GM12864 (cell line): ENCODE results near the gene SEC16A.

ENCODE experiments used
- DNase-seq: peaks from one replicate; pipeline ENCODE4 v3.0.0-alpha.2; 2011; ENCODE audit warnings: low read depth
- H3K4me3 ChIP-seq: 2 replicates; pipeline ENCODE4 v1.5.1; 2011; ENCODE audit warnings: mild to moderate bottlenecking, low read depth, low read length, control low read depth
- TF ChIP-seq, protein P1 (sequence below): IDR thresholded peaks from 2 replicates; pipeline ENCODE4 v1.5.1; 2011; ENCODE audit warnings: low read depth, mild to moderate bottlenecking, moderate library complexity, low read length, control low read depth, inconsistent platforms; ENCODE audit errors: missing control alignments

The SEC16A gene

DNA sequence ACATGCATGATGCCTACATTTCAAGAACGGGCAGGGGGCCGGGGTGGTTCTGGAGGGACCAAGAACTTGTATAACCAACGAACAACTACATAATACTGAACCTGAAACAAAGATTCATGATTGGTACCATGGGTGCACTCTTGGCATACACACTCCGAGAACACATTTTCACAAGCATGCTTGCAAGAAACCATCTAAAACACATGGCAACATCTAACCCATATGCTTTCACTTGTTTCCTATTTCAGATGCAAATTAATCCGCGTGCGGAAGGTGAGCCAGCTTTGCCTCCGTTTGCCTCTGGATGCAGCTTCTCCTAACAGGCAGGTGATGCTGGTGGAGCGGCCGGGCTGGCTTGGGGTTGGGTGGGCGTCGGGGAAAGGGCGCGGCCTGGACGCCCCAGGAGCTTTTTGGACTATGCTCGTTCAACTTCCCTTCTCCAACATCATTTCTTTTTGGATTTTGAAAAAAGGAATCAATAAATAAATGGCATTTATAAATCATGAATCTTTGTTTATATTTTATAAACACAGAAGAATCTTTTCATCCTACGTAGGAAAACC lies 12.5 kb upstream of the SEC16A start:
- H3K4me3 ChIP-seq, result no peak overlapping the region
- TF ChIP-seq, protein P1, sequence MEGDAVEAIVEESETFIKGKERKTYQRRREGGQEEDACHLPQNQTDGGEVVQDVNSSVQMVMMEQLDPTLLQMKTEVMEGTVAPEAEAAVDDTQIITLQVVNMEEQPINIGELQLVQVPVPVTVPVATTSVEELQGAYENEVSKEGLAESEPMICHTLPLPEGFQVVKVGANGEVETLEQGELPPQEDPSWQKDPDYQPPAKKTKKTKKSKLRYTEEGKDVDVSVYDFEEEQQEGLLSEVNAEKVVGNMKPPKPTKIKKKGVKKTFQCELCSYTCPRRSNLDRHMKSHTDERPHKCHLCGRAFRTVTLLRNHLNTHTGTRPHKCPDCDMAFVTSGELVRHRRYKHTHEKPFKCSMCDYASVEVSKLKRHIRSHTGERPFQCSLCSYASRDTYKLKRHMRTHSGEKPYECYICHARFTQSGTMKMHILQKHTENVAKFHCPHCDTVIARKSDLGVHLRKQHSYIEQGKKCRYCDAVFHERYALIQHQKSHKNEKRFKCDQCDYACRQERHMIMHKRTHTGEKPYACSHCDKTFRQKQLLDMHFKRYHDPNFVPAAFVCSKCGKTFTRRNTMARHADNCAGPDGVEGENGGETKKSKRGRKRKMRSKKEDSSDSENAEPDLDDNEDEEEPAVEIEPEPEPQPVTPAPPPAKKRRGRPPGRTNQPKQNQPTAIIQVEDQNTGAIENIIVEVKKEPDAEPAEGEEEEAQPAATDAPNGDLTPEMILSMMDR, result no peak
- DNase-seq, result no peak

DNA sequence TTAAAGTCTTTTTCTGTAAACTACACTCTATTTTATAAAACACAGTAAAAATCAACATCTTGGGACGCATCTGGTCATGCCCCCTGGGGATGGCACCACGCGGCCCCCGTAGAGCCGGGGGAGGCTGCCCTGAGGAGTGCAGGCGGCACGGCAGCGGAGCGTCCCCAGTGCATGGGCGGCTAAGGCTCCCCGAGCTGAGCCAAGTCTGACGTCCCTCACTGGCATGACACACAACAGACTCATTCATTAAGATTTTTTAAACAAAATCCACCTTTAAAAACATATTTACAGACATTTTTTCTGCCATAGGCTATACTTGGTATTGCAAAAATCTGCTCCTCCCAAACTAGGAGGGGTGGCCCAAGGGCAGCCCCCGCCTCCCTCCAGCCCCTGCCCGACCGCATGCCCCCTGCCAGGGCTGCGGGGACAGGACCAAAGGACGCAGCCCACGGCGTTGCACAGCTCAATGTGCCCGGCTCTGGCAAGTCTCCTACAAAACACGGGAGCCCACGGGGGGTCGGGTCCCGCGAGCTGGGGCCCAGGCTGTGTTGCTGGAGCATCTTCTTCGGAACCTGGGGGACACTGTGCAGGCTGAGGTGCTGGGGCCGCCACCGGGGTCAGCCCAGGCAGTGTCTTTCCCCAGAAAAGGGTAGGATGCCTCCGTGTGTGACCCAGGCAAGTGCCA lies 11.8 kb upstream of the SEC16A start:
- no peak for DNase-seq
- H3K4me3 ChIP-seq, result no peak overlapping the region
- TF ChIP-seq, protein P1, result no peak

DNA sequence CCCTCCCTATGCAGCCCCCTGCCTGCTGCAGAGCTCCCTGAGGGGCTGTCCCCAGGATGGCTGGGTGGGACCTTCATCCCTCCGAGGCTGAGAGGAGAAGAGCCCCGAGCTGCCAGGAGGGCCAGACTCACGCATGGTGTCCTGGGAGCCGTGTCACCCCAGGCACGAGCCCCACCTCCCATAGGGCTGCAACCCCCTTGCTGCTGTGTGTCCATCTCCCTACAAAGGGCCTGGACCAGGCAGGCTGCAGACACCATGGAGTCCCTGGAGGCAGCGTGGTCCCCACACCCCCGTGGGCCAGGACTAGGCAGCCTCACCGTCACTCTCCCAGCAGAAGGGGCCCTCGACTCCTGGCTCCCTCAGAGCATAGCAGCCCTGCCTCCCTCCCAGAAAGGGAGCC lies 11.2 kb upstream of the SEC16A start:
- TF ChIP-seq, protein P1, result no peak
- no peak for DNase-seq
- H3K4me3 ChIP-seq, result no peak overlapping the region

DNA sequence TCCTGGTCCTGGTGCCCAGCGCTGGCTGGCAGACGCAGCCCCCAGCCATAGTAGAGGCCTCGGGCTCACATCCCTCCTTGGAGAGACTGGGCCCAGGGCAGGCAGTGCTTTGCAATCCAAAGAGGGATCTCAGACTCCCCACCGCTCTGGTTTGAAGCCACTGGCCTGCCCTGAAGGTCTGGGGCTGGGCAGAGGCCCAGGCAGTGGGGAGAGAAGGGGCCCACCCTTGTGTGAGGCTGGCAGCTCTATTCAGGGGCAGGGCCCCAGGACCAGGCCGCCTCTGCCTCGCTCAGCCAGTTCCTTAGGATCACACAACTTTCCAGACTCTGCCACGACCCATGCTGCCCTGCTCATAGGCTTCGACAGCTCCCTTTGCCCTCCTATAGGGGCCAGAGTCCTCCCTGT lies 10.7 kb upstream of the SEC16A start:
- no peak overlapping the region for H3K4me3 ChIP-seq
- no peak for DNase-seq
- TF ChIP-seq, protein P1, result no peak

DNA sequence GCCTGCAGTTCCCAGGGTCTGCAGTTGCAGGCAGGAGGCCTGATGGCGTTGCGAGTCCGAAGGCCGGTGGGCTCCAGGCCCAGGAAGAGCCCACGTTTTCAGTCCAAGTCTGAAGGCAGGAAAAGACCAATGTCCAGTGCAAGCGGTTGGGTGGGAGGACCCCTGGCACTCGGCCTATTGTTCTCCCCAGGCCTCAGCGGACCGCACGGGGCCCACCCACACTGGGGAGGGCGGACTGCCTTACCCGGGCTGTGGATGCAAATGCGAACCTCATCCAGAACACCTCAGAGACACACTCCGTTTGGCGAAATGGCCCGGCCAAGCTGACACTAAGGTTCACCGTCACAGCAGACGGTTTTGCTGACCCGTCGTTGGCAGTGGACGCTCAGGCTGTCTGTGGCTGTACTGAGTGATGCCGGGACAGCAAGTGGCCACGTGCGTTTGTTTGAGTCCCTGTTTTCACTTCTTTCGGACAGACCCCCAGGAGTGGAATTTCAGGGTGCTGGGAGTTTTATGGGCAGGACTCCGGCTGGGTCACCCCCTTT lies 10.2 kb upstream of the SEC16A start:
- TF ChIP-seq, protein P1, result no peak
- no peak overlapping the region for H3K4me3 ChIP-seq
- DNase-seq, result no peak

DNA sequence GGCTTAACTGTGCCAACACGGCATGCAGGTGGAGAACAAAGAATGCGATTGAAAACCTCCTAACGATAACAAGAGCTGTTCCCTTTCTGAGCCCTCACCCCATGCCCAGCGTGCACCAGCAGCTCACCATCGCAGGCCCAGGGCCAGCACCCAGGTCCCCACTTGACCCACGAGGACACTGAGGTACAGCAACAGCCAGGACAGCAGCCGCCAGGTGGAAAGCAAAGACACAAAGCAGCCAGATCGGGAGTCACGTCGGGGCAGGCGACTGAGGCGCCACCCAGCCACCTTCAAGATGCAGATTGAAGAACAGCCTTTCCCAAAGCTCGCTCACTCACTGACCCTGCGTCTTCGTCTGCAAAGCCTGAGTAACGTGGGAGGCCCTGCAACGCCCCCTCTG lies 6.9 kb upstream of the SEC16A start:
- TF ChIP-seq, protein P1, result no peak
- H3K4me3 ChIP-seq, result no peak overlapping the region
- DNase-seq, result no peak
